ENCODE results near the gene INS. TPM values are rescaled to one million over a fixed set of nuclear protein-coding genes. Genes with fewer than 3 reads are reported as not detected.

INS gene
- total and polyA plus RNA-seq, 2 of the 8 experiments (the other 6 are each of a cell fraction or from before 2014, with no cell fraction given): not detected

GRCh38 chr11:2163428-2163978, 2.5 kb upstream of the INS start (continued):
- TF ChIP-seq CHD7 (IDR thresholded peaks at IDR 0.05; ENCODE audit: insufficient replicate concordance, low read length) (no peak), JUN (IDR thresholded peaks at IDR 0.05; ENCODE audit: low read depth, low read length) (no peak), TCF12 (IDR thresholded peaks at IDR 0.05; ENCODE audit: low read depth, low read length) (no peak), POLR2A (IDR thresholded peaks at IDR 0.05; ENCODE audit: control extremely low read depth in 1 of 2, low read depth in 2 of 2, low read length in 2 of 2) (no peak), E2F6 (IDR thresholded peaks at IDR 0.05) (no peak), ASH2L (IDR thresholded peaks at IDR 0.05; ENCODE audit: low read length) (no peak), KDM1A (IDR thresholded peaks at IDR 0.05; ENCODE audit: borderline replicate concordance, low read length) (no peak), TAF1 (IDR thresholded peaks at IDR 0.05; ENCODE audit: low read depth, low read length) (no peak), CHD2 (IDR thresholded peaks at IDR 0.05; ENCODE audit: low read length) (no peak), SAP30 (IDR thresholded peaks at IDR 0.05; ENCODE audit: insufficient read depth, insufficient replicate concordance, low read length) (no peak)

All from H1 (cell line).